ENCODE results near the gene STXBP5.

- no peak for TF ChIP-seq MYC (IDR thresholded peaks at IDR 0.05; ENCODE audit: low read depth, low read length)
- TF ChIP-seq CTCF (IDR thresholded peaks at IDR 0.05; ENCODE audit: low read depth, low read length): no peak
- no peak for TF ChIP-seq POLR2A (IDR thresholded peaks at IDR 0.05; ENCODE audit: extremely low read depth, insufficient read length)
Observed at GRCh38 chr6:147417954-147418353, 213.7 kb downstream of the STXBP5 start.
